HG03196 (cell line): ENCODE results near the gene DUS2.
"Not testable (repeated sequence)": the region's sequence is repeated elsewhere in the genome, so short reads cannot be mapped to it uniquely, and the experiment has no call there.

Experiments
- ATAC-seq: cut with Tn5 transposase; IDR thresholded peaks from one replicate; pipeline ENCODE4 v1.9.1; 2021; ENCODE audit not compliant: unreplicated experiment

The DUS2 gene

DNA sequence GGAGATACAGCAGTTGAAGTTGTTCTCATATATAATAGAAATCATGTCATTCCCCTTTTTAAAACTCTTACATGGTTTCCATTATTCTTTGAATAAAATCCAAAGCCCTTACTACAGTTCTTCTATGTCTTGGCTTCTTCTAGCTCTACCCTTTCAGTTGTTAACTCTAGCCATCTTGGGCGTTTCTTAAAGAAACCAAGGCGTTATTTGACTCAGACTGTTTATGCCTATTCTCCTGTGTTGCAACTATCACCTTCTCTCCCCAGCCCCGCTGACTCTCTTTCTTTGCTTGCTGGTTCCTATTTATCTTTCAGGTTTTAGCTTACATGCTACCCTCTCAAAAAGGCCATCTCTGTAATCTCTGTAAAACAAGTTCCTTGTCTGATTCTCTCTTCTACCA is 94.8 kb downstream of the DUS2 start:
- no peak for ATAC-seq

DNA sequence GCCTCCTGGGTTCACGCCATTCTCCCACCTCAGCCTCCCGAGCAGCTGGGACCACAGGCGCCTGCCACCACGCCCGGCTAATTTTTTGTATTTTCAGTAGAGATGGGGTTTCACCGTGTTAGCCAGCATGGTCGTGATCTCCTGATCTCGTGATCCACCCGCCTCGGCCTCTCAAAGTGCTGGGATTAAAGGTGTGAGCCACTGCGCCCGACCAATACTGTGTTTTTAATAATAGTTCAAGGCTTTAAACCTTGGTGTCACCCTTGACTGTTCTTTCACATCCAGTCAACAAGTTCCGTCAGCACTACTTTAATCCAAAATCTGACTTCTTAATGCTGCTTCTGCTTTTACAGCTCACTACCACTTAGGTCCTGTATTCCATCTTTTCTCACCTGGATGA is 95.9 kb downstream of the DUS2 start:
- ATAC-seq: not testable (repeated sequence)

DNA sequence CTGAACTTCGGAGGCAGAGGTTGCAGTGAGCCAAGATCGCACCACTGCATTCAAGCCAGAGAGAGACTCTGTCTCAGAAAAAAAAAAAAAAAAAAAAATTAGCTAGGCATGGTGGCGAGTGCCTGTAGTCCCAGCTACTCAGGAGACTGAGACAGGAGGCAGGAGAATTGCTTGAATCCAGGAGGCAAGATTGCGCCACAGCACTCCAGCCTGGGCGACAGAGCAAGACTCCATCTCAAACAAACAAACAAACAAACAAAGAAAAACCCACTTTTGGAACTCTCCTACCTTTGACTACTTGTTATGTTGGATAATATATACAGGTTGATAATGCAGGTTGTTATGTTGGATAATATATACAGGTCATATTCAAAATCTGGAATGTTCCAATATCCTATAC is 97.4 kb downstream of the DUS2 start:
- not testable (repeated sequence) for ATAC-seq

DNA sequence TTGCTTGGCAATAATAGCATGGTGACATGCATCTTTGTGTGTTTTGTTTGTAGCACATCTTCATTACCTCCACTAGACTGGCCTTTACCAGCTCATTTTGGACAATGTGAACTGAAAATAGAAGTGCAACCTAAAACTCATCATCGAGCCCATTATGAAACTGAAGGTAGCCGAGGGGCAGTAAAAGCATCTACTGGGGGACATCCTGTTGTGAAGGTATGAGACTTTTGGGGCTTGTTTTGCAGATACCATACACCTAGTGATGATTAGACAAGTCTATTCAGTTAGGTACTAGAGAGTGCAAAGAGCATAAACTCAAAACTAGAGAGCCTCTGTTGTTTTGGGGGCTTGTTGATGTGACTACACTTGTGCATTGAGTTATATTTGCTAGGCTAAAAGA is 103.3 kb downstream of the DUS2 start:
- peak; percentile 57 for ATAC-seq

DNA sequence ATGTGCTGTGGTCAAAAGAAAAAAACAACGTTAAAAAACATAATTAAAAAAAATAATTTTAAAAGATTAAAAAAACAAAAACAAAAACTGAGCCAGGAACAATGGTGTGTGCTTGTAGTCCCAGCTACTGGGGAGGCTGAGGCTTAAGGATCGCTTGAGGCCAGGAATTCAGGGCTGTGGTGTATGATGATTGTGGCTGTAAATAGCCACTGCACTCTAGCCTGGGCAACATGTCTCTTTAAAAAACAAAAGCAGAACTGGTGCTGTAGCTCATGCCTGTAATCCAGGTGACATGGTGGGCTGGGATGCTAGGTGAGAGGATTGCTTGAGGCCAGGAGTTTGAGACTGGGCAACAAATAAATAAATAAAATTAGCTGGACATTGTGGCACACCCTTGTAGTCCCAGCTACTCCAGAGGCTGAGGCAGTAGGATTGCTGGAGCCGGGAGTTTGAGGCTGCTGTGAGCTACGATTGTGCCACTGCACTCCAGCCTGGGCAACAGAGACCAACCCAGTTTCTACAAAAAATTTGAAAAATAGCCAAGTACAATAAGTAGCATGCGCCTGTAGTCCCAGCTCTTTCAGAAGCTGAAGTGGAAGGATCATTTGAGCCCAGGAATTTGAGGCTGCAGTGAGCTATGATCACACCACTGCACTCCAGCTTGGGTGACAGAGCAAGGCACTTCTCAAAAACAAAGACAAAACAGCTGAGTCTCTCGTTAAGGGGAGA is 105.7 kb downstream of the DUS2 start:
- ATAC-seq: no peak
